HG02981 (cell line): ENCODE measurements around the gene ASNSD1.

ENCODE experiments used
- ATAC-seq: cut with Tn5 transposase; IDR thresholded peaks from one replicate; pipeline ENCODE4 v1.9.1; 2021; ENCODE audit warnings: mild to moderate bottlenecking, moderate library complexity; ENCODE audit not compliant: unreplicated experiment

ASNSD1 gene

GRCh38 chr2:189661148-189661956 lies at the start of gene ASNSD1:
Gene ASNSD1 (plus strand): TSS chr2:189661459. CDS start chr2:189666133, 4,674 bp downstream.
- peak; percentile 98 for ATAC-seq

DNA sequence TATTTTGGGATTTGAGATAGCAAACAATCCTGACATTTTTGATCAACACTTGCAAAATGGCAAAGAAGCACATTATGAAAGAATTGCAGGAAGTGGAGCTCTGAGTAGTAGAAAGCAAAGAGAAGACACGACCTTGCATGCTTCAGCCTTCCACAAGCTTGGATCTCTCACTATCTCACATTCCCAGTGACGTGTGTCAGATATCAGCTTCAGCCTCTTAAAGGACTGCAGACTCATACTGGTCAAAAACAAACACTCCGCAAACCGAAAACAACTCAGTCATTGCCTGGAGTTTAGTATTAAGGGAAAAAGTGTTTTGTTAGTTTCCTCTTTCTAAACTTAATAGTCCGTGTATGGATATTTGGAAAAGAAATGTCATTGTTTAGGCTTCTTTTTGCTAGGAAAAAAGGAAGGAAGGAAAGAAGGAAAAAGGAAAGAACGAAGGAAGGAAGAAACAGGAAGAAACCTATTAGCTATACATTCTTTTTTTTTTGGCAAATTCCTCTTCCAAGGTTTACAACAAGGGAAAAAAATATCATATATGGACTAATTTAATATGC lies 48.1 kb upstream of the ASNSD1 start:
- ATAC-seq, result no peak

DNA sequence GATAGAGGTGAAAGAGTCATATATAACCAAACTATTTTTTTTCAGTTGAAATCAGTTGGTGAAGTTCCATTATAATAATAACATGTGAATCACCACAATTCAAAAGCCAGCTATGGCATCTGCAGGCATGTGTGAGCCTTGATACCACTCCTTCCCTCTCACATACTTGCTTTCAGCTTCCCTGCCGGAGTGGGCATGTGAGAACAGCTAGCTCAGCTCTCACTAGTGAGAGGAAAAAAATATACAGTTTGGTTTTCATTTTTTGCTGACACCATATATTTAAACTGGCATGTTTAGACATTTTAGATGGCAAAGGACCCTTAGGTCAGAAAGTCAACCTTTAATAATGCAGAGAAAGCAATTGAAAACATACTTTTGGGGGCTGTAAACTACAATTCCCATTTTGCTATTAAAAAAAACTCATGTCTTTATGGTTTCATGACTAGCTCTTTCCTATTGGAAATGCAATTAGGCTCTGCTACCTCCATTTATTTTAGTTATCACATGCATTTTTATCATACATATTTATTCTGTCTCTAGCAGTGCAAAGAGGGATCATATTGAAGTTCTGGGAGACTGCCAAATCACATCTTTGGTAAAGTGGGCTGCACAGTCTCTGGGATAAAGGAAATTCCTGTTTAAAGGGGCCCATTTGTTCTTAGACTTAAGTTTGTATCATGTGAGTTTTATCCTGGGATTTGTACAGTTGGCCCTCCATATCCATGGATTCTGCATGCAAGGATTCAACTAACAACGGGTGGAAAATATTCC lies 47.4 kb upstream of the ASNSD1 start:
- no peak for ATAC-seq

DNA sequence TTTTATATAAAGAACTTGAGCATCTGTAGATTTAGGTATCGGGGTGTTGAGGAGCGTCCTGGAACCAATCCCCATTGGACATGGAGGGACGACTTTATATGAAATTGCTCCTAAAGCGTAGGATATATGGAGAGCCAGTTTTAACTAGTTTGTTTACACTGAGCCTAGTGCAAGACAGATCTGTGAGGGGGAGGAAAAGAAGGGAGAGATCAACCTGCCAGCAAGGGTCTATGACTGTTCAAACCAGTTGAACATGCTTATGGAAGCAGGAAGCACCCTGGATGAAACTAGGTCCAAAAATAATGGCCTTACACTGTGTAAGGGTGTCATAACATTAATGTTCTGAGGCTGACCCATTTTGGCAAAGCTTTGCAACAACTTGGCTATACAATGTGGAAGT lies 46.7 kb upstream of the ASNSD1 start:
- no peak for ATAC-seq

DNA sequence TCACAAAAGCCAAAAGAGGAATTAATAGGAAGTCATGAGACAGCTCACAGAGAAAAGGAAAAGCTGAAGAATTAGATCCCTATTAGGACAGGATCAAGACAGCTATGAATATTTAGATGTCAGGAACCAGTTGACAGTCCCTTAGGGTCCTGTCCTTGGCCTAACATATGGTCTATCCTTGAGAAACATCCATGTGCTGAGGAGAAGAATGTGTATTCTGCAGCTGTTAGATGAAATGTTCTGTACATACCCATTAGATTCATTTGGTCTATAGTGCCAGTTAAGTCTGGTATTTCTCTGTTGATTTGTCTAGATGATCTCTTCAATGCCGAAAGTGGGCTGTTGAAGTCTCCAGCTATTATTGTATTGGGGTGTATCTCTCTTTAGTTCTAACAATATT lies 43.1 kb upstream of the ASNSD1 start:
- ATAC-seq, result no peak

- ATAC-seq, result no peak
These were observed 39.5 kb upstream of the ASNSD1 start for GRCh38 chr2:189621781-189622180.

- no peak for ATAC-seq
These were observed 38.2 kb upstream of the ASNSD1 start for GRCh38 chr2:189623049-189623448.

- ATAC-seq, result no peak
These were observed 36.5 kb upstream of the ASNSD1 start for GRCh38 chr2:189624648-189625355.

DNA sequence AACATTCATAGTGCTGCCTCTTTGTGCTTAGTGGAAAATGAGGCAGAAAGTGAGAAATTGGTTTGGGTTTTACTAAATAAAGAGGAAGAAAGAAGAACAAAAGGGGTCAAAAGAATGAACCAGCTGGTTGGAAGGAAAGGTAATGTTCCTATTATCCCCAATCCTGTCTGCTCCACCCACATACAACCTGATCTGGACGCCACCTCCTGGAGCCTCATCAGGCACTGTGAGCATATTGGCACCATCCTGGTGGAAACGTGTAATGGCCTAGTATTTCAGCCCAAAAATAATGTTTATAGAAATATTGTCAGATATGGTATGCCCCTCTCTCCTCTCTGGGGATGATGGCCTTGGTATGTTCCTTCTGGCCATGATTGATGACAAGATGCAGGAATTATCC lies 35.6 kb upstream of the ASNSD1 start:
- ATAC-seq, result no peak

DNA sequence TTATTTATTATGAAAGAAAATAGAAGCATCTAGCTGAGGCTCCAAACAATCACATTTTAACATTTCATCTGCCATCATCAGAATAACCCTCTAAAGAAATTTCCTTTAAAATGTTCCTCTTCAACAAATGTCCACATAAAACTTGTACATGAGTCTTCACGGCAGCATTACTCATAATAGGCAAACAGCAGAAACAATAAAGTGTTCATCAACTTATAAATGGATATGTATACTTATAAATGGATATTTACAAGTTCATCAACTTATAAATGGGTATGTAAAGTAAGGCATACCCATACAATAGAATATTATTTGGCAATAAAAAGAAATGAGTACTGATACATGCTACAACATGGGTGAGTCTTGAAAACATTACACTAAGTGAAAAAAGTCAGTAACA lies 33.5 kb upstream of the ASNSD1 start:
- ATAC-seq, result no peak

GRCh38 chr2:189628817-189629530 lies 32.3 kb upstream of the ASNSD1 start:
- no peak for ATAC-seq

DNA sequence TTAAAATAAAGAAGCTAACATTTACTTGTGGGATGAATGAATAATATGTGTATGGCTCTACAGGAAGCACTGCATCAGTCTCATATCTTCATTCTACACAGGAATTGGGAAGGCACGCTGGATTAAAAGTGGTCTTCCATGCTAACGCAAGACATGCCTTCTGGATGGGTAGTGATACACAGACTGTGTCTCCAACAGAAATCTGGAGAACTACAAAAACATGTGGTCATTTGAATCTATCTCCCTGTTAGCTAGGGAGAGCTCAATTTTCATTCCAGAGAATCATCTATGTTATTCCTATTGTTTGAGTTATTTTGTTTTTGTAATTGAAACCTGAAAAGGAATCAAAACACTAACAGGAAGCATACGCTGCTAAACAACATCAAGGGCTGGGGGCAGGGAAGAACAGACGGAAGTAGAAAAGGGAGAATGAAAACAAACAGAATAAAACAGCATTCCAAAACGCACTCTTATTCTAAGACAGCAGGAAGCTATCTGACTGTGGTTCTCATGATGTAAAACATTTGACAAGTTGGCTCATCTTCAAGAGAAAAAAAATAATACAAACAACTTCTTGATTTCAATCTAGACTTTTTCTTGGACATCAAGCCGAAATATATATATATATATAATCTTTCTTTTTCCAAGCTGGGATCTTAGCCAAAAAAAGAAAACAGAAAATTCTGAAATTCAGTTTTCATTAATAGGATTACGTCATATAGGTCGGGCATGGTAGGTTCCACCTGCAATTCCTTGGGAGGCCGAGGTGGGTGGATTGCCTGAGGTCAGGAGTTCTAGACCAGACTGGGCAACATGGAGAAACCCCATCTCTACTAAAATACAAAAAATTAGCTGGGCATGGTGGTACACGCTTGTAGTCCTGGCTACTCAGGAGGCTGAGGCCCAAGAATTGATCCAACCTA lies 31.5 kb upstream of the ASNSD1 start:
- ATAC-seq, result no peak

- ATAC-seq, result no peak
These were observed 29.4 kb upstream of the ASNSD1 start for GRCh38 chr2:189631849-189632248.

GRCh38 chr2:189633392-189633811 lies 27.9 kb upstream of the ASNSD1 start:
- no peak for ATAC-seq

- no peak for ATAC-seq
These were observed 25.9 kb upstream of the ASNSD1 start for GRCh38 chr2:189635353-189635752.

GRCh38 chr2:189638301-189639006 lies 22.8 kb upstream of the ASNSD1 start:
- no peak for ATAC-seq

DNA sequence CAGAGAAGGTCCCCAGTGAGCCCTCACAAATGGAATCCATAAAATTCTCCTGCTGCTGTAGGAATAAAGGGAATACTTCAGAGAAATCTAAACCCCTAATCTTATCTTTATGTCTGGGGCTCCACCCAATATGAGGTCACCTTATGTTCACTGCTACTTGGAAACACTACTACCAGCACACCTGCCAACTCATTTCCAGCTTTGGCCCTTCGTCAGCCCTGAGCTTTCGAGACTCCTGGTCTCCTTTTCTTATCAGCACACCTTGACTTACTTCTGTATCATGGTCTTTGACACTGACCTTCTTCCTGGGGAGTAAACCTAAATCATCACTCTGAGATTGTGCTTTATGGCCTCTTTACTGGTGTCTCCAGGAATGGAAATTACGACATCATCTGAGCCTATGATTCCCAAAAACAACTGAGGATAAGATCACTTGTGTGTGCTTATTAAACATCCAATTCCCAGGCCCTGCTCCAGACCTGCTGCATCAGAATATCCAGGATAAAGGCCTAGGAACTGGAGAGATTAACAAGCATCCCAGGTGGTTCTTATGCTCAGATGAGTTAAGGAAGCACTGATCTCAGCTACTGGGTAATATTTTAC lies 22.2 kb upstream of the ASNSD1 start:
- ATAC-seq, result no peak

DNA sequence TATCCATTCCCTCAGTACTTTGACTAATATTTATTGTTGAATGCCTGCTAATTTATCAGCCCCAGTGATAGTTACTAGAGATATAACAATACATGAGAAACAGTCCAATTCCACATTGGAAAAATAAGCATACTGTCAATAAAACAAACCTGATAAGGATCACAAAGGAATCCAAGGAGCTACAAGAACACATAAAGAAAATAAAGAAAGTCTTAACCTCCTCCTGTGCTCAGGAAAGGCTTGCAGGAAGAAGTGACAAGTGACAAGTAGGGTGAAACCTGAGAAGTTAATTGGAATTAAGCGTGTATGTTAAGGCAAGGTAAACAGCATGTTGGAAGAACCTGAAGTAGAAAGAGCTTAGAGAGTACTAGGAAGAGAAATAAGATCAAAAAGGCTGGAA lies 20.3 kb upstream of the ASNSD1 start:
- no peak for ATAC-seq

- no peak for ATAC-seq
These were observed 19.7 kb upstream of the ASNSD1 start for GRCh38 chr2:189641590-189641989.
